Lower leg skin (tissue), 4 donors: ENCODE measurements around the gene CRYM. TPM values are rescaled to one million over a fixed set of nuclear protein-coding genes. Genes with fewer than 3 reads are reported as not detected.
"Not testable (repeated sequence)": the region's sequence is repeated elsewhere in the genome, so short reads cannot be mapped to it uniquely, and the experiment has no call there.

Source experiments
- DNase-seq, 2 donors: peaks; one replicate each; pipeline ENCODE4 v3.0.0-alpha.2; 2019; ENCODE audit warnings: low spot score in 2 of 2
- H3K4me3 ChIP-seq: fragments of 200-600 bp; sonication (generic); 2 replicates; pipeline ENCODE4 v1.5.1; 2017; ENCODE audit warnings: mild to moderate bottlenecking, low read depth; ENCODE audit not compliant: poor library complexity, severe bottlenecking
- CTCF ChIP-seq, 3 donors: fragments of 450-650 bp; IDR thresholded peaks; one replicate each; pipeline ENCODE4 v1.5.1; 2016; ENCODE audit warnings: antibody characterized with exemption in 3 of 3, mild to moderate bottlenecking in 3 of 3, moderate library complexity in 2 of 3
- POLR2A ChIP-seq, 2 donors: fragments of 450-650 bp; IDR thresholded peaks; one replicate each; pipeline ENCODE4 v1.6.1; 2016 to 2017; ENCODE audit warnings: antibody characterized with exemption in 2 of 2, mild to moderate bottlenecking in 1 of 2, moderate library complexity in 1 of 2
- WGBS, 2 donors: methylation state at CpG; one replicate each; pipeline ENCODE4 v1.1.5; 2018; 5-methylcytosine and 5-hydroxymethylcytosine counted together
- intact Hi-C: fragments of 100-400 bp; cut with DNase I; formaldehyde crosslinking; loops from one replicate; pipeline ENCODE4 v1.15.0; 2023; ENCODE audit warnings: low total_unique reads
- total RNA-seq, 4 donors: library from RNA; depleted of rRNA; stranded (reverse); fragments of >200 nt; gene quantifications; one replicate each; pipeline ENCODE4 v1.1.0, GENCODE V29; 2016

Gene CRYM
- total RNA-seq, 4 donors from 2014 or later: 1.5 to 2.8 (median 2.2) TPM

- intact Hi-C loops: no loop called here
- DNase-seq: peak in 1 of 2 donors; percentile 21
- 90 to 94% methylated on average over 3 of the region's 3 CpGs for WGBS, 2 donors
- no peak overlapping the region for H3K4me3 ChIP-seq
- no peak for TF ChIP-seq CTCF (IDR thresholded peaks at IDR 0.05)
- no peak for TF ChIP-seq POLR2A (IDR thresholded peaks at IDR 0.05)
Observed at GRCh38 chr16:21275529-21275928, 2.6 kb downstream of the CRYM start.

- TF ChIP-seq POLR2A (IDR thresholded peaks at IDR 0.05) (no peak), CTCF (IDR thresholded peaks at IDR 0.05) (no peak)
- DNase-seq: peak in 1 of 2 donors; percentile 4
- 80 to 82% methylated on average over 5 of the region's 5 CpGs for WGBS, 2 donors
- H3K4me3 ChIP-seq: no peak overlapping the region
- intact Hi-C loops: no loop called here
Observed at GRCh38 chr16:21274172-21274726, 3.8 kb downstream of the CRYM start.

GRCh38 chr16:21272763-21273162 is 5.3 kb downstream of the CRYM start:
- H3K4me3 ChIP-seq, intact Hi-C loops: not testable (repeated sequence)
- peak in 1 of 2 donors; percentile 17 for DNase-seq
- 100% methylated on average over 1 to 3 of the region's 3 CpGs for WGBS, 2 donors

- no peak overlapping the region for H3K4me3 ChIP-seq
- TF ChIP-seq POLR2A (IDR thresholded peaks at IDR 0.05): no peak
- TF ChIP-seq CTCF (IDR thresholded peaks at IDR 0.05): no peak
- no peak for DNase-seq
- intact Hi-C loops: no loop called here
- 79 to 88% methylated on average over 2 of the region's 2 CpGs for WGBS, 2 donors
Observed at GRCh38 chr16:21272253-21272652, 5.8 kb downstream of the CRYM start.

GRCh38 chr16:21268236-21268635 is 9.9 kb downstream of the CRYM start:
- no peak for DNase-seq
- WGBS, 2 donors: 91 to 93% methylated on average over 9 of the region's 9 CpGs
- no peak overlapping the region for H3K4me3 ChIP-seq
- TF ChIP-seq POLR2A (IDR thresholded peaks at IDR 0.05) (no peak), CTCF (IDR thresholded peaks at IDR 0.05) (no peak)
- intact Hi-C loops: no loop called here

- intact Hi-C loops: no loop called here
- TF ChIP-seq POLR2A (IDR thresholded peaks at IDR 0.05) (no peak), CTCF (IDR thresholded peaks at IDR 0.05) (no peak)
- 91 to 94% methylated on average over 4 of the region's 4 CpGs for WGBS, 2 donors
- H3K4me3 ChIP-seq: no peak overlapping the region
- no peak for DNase-seq
Observed at GRCh38 chr16:21267298-21267697, 10.8 kb downstream of the CRYM start.
